Germinal center (tissue), 1 donor: Measurements from ENCODE around the gene SDHA.
A peak's percentile ranks its signal among the peaks of the same experiment; 100 is the strongest.
"Not testable (repeated sequence)": the region's sequence is repeated elsewhere in the genome, so short reads cannot be mapped to it uniquely, and the experiment has no call there.

ENCODE experiments used
- DNase-seq: peaks from one replicate; pipeline ENCODE4 v3.0.0; 2012; ENCODE audit warnings: mixed read lengths, low spot score

Gene SDHA

GRCh38 chr5:198516-199196 is 19.5 kb upstream of the SDHA start:
- no peak for DNase-seq

GRCh38 chr5:199197-199949 is 18.7 kb upstream of the SDHA start:
- DNase-seq, result no peak

GRCh38 chr5:199950-200645 is 18.0 kb upstream of the SDHA start:
- no peak for DNase-seq

- DNase-seq, result no peak
Observed at GRCh38 chr5:200985-201384, 17.1 kb upstream of the SDHA start.

GRCh38 chr5:201672-202071 is 16.4 kb upstream of the SDHA start:
- no peak for DNase-seq

GRCh38 chr5:203246-203930 is 14.7 kb upstream of the SDHA start:
- no peak for DNase-seq

GRCh38 chr5:204001-204400 is 14.1 kb upstream of the SDHA start:
- DNase-seq, result no peak

GRCh38 chr5:204462-204861 is 13.7 kb upstream of the SDHA start:
- no peak for DNase-seq

GRCh38 chr5:204966-205670 is 13.0 kb upstream of the SDHA start:
- DNase-seq, result no peak

GRCh38 chr5:206406-206805 is 11.7 kb upstream of the SDHA start:
- DNase-seq, result no peak

GRCh38 chr5:206927-207536 is 11.1 kb upstream of the SDHA start:
- peak; percentile 1 for DNase-seq

- peak; percentile 0 for DNase-seq
Observed at GRCh38 chr5:207599-207998, 10.5 kb upstream of the SDHA start.

GRCh38 chr5:208449-209114 is 9.5 kb upstream of the SDHA start:
- peak; percentile 1 for DNase-seq

- no peak for DNase-seq
Observed at GRCh38 chr5:213803-214395, 4.2 kb upstream of the SDHA start.

GRCh38 chr5:215256-215655 is 2.9 kb upstream of the SDHA start:
- DNase-seq, result not testable (repeated sequence)

- DNase-seq, result not testable (repeated sequence)
Observed at GRCh38 chr5:216076-216475, 2.0 kb upstream of the SDHA start.

GRCh38 chr5:218457-219291 is 554 bp downstream of the SDHA start:
- no peak for DNase-seq

- DNase-seq, result no peak
Observed at GRCh38 chr5:219460-219863, 1.3 kb downstream of the SDHA start.

GRCh38 chr5:219991-220390 is 1.9 kb downstream of the SDHA start:
- DNase-seq, result no peak
